GM18868 (cell line): ENCODE results near the gene CTDSPL2.
"Not testable (repeated sequence)": the region's sequence is repeated elsewhere in the genome, so short reads cannot be mapped to it uniquely, and the experiment has no call there.

Experiments
- ATAC-seq: cut with Tn5 transposase; IDR thresholded peaks from one replicate; pipeline ENCODE4 v1.9.1; 2021; ENCODE audit warnings: mild to moderate bottlenecking, moderate library complexity; ENCODE audit not compliant: unreplicated experiment

CTDSPL2 gene

GRCh38 chr15:44426975-44427755, at the start of gene CTDSPL2:
Gene CTDSPL2, plus strand, starts transcription at chr15:44427629. Its CDS starts 31,386 bp downstream, at chr15:44459015.
- ATAC-seq, result peak; percentile 92

GRCh38 chr15:44381236-44381635, 46.2 kb upstream of the CTDSPL2 start:
- no peak for ATAC-seq

GRCh38 chr15:44385344-44385942, 42.0 kb upstream of the CTDSPL2 start:
- ATAC-seq, result no peak

- ATAC-seq, result no peak
Measured at GRCh38 chr15:44394062-44394461, 33.4 kb upstream of the CTDSPL2 start.

GRCh38 chr15:44394562-44394961, 32.9 kb upstream of the CTDSPL2 start:
- ATAC-seq, result no peak

GRCh38 chr15:44397869-44398268, 29.6 kb upstream of the CTDSPL2 start:
- ATAC-seq, result no peak

- peak; percentile 46 for ATAC-seq
Measured at GRCh38 chr15:44414001-44414400, 13.4 kb upstream of the CTDSPL2 start.

- peak; percentile 4 for ATAC-seq
Measured at GRCh38 chr15:44427756-44428724, 611 bp downstream of the CTDSPL2 start.

- no peak for ATAC-seq
Measured at GRCh38 chr15:44435893-44436667, 8.7 kb downstream of the CTDSPL2 start.

- ATAC-seq, result no peak
Measured at GRCh38 chr15:44438402-44438801, 11.0 kb downstream of the CTDSPL2 start.

GRCh38 chr15:44441095-44441501, 13.7 kb downstream of the CTDSPL2 start:
- ATAC-seq, result no peak

GRCh38 chr15:44443515-44443914, 16.1 kb downstream of the CTDSPL2 start:
- no peak for ATAC-seq

GRCh38 chr15:44447772-44448376, 20.4 kb downstream of the CTDSPL2 start:
- no peak for ATAC-seq

GRCh38 chr15:44450172-44450571, 22.7 kb downstream of the CTDSPL2 start:
- ATAC-seq, result no peak

GRCh38 chr15:44453578-44454283, 26.3 kb downstream of the CTDSPL2 start:
- ATAC-seq, result not testable (repeated sequence)

- ATAC-seq, result no peak
Measured at GRCh38 chr15:44458429-44458828, 31.0 kb downstream of the CTDSPL2 start.

- no peak for ATAC-seq
Measured at GRCh38 chr15:44468709-44469385, 41.4 kb downstream of the CTDSPL2 start.

GRCh38 chr15:44471885-44472455, 44.5 kb downstream of the CTDSPL2 start:
- no peak for ATAC-seq

GRCh38 chr15:44479343-44479742, 51.9 kb downstream of the CTDSPL2 start:
- no peak for ATAC-seq
